Measurements from ENCODE around the gene NRL.
A peak's percentile ranks its signal among the peaks of the same experiment; 100 is the strongest.
"Not testable (repeated sequence)": the region's sequence is repeated elsewhere in the genome, so short reads cannot be mapped to it uniquely, and the experiment has no call there.

NRL gene

DNA sequence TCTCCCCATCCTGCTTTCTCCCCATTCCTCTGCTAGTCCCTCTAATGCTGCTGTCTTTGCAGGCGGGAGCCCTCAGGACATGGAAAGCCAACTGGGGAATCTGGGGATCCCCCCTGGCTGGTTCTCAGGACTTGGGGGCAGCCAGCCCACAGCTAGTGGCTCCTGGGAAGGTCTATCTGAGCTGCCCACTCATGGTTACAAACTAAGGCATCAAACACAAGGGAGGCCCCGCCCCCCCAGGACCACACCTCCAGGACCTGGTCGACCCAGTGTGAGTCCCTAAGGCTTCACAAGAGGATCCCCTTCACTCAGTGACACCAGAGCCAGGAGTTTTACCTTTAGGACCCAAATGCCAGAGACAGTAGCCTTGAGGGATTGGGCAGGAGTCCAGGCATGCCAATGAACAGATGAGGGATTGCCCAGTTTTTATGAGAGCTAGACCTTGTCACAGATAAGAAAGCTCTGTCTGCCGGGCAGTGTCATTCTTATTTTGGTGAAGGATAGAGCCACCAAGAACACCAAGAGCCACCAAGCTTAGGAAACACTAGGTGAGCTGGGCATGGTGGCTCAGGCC is 51.4 kb downstream of the NRL start:
- DNase-seq = no peak

- no peak for DNase-seq
Measured at GRCh38 chr14:24062216-24062980, 52.4 kb downstream of the NRL start.

GRCh38 chr14:24060984-24061913 is 53.5 kb downstream of the NRL start:
- no peak for DNase-seq

DNA sequence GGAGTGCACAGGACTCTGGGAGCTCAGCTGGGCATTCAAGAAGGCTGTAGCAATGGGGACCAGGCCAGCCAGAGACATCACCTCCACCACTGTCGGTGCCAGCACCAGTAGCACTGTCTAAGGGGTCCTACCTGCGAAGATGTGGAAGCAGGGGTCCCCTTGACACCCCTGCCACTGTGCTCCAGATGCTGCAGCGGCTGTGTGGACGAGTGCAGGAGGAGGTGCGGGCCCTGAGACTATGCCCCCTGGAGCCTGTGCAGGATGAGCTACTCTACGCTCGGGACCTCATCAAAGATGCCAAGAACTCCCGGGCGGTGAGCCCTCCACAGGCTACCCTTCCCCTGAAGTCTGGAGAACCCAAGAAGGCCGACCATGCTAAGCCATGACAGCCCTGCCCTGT is 54.3 kb downstream of the NRL start:
- DNase-seq = no peak

GRCh38 chr14:24059841-24060388 is 54.8 kb downstream of the NRL start:
- DNase-seq = no peak

GRCh38 chr14:24058951-24059475 is 55.7 kb downstream of the NRL start:
- DNase-seq = no peak

- DNase-seq = peak; percentile 30
Measured at GRCh38 chr14:24058260-24058950, 56.3 kb downstream of the NRL start.

DNA sequence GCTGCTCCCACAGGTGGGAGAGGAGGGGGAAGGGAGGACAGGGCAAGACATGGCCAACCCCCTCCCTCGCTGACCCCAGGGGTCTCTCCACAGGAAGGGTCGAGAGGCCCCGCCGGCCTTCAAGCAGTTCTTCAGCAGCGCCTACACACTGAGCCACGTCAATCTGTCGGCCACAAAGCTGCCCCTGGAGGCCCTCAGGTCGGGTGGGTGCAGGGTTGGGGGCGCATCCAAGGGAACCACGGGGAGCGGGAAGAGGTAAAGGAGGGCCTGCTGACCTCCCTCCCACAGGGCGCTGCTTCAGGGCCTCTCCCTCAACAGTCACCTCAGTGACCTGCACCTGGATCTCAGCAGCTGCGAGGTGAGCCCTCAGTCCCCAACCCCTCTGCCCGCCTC is 56.9 kb downstream of the NRL start:
- DNase-seq = no peak

GRCh38 chr14:24057271-24057670 is 57.5 kb downstream of the NRL start:
- DNase-seq = no peak

GRCh38 chr14:24056800-24057184 is 58.0 kb downstream of the NRL start:
- no peak for DNase-seq

DNA sequence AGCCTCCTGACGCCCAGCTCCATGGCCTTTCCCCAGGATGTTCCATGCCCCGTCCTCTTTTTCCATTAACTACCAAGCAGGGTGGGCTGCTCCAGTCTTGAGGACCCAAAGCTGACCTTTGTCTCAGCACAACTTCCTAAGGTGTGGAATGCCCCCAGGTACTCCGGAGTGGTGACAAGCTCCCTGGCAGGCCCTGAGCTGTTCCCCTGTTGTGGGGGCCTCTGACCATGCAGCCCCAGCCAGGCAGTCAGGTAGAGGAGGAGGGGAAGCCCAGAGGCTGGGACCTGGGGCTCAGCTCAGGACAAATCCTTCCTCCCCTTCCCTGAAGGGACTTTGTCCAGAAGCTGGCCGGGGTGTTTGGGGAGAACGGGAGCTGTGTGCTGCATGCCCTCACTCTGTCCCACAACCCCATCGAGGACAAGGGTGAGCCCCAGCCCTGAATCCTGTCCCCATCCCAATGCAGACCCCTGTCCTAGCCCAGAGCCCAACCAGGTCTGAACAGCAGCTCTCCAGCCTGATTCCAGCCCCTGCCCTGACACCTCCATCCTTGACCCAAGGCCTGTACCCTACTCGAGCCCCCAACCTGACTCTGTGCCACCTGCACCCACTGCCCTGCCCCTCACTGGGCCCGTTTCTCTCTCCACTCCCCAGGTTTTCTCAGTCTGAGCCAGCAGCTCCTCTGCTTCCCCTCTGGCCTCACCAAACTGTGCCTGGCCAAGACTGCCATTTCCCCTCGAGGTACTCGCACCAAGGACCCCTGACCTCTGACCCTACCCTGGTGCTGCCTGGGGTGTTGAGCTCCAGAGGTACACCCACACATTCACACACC is 58.6 kb downstream of the NRL start:
- no peak for DNase-seq

GRCh38 chr14:24054646-24055045 is 60.1 kb downstream of the NRL start:
- no peak for DNase-seq

DNA sequence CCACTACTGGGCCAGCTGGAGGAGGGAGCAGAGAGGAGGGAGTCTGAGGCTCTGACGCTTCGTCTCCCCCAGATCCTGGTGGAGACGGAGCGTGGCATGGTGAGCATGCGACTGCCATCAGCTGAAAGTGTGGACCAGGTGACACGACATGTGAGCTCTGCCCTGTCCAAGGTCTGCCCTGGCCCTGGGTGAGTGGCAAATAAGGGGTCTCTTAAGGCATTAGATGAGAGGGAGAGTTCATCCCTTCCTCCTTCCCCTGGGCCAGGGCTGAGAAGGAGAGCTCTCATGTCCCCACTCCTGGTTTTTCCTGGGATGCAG is 60.5 kb downstream of the NRL start:
- DNase-seq = no peak

- no peak for DNase-seq
Measured at GRCh38 chr14:24053548-24054323, 61.0 kb downstream of the NRL start.

- DNase-seq = no peak
Measured at GRCh38 chr14:24052656-24053547, 61.8 kb downstream of the NRL start.

- DNase-seq = peak; percentile 60
Measured at GRCh38 chr14:24051789-24052655, 62.7 kb downstream of the NRL start, which contains the start of gene CARMIL3. CARMIL3 (plus strand) TSS chr14:24052009; CDS start chr14:24052154, 145 bp downstream.

DNA sequence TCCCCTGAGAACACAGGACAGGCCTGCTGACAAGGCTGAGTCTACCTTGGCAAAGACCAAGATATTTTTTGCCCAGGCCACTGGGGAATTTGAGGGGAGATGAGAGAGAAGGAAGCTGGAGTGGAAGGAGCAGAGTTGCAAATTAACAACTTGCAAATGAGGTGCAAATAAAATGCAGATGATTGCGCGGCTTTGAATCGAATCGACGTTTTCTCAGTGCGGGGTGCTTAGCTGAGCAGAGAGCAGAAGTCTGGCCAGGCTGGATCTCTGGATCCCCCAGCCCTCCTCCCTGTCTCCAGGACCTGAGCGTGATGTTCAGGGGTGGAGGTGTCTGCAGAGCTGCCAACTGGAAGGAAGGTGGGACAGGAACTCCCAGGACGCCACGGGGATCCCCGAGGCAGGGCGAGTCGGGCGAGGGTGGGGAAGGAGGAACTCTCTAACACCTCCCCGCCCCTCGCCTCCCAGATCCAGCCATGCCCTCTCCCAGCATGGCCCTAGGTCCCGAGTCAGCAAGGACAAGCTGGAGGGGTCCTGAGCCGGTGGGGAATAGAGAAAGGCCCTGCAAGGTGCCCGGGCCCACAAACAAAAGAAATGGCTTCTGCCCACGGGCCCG is 63.5 kb downstream of the NRL start:
- no peak for DNase-seq

GRCh38 chr14:24050753-24051152 is 64.0 kb downstream of the NRL start:
- not testable (repeated sequence) for DNase-seq
